ENCODE data around the gene ACP3. TPM values are rescaled to one million over a fixed set of nuclear protein-coding genes. Genes with fewer than 3 reads are reported as not detected.

The ACP3 gene
- total RNA-seq, 1 experiment from 2014 or later: 14.6 TPM

DNA sequence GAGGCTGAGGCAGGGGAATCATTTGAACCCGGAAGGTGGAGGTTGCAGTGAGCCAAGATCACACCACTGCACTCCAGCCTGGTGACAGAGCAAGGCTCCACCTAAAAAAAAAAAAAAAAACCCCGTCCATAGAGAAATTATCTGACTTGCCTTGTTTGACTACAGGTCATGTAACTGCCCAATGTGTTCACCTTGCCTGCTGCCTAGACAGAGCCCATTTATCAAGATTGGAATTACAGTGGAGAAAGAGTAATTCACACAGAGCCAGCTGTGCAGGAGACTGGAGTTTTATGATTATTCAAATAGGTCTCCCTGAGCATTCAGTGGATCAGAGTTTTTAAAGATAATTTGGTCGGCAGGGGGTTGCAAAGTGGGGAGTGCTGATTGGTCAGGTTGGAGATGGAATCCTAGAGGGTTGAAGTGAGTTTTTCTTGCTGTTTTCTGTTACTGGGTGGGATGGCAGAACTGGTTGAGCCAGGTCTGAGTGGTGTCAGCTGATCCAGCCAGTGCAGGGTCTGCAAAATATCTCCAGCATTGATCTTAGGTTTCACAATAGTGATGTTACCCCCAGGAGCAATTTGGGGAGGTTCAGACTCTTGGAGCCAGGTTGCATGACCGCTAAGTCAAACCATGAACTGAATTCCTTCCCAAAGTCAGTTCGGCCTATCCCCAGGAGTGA lies 40.8 kb upstream of the ACP3 start:
- BruUV-seq (replicated peaks): no TSS peak

DNA sequence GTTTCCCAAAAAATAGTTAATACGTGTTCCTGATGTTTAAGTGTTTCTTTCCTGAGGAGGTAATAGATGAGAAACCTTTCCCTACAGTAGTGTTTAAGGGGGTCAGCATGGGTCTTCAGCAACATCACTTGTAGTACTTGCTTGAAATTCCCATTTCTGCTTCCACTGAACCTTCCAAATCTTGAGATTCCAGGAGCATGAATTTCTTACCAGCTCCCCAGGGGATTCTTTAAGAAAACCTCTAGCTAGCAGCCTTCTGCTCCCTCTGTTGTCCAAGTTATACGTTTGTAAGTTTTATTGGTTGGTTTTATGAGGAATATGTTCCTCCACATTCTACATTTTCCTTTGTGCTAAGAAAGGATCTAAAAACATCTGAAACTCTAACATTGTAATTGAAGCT lies 38.2 kb upstream of the ACP3 start:
- CTCF ChIA-PET: no interaction called here
- no TSS peak for BruUV-seq (replicated peaks)
- H3K36me3 ChIP-seq (ENCODE audit: insufficient read depth, low read length, poor library complexity, severe bottlenecking): no peaks in the 10 kb centered on the region
- H3K27ac ChIP-seq (ENCODE audit: low read depth, low read length, poor library complexity, severe bottlenecking): no peak overlapping the region
- intact Hi-C loops (cut with micrococcal nuclease; ENCODE audit: unreplicated experiment): no loop called here
- POLR2A ChIA-PET (ENCODE audit: low non-redundant PET): no interaction called here
- no peak for DNase-seq (ENCODE audit: low spot score)
- no peaks in the 10 kb centered on the region for H3K4me1 ChIP-seq (ENCODE audit: insufficient read depth, low read length, poor library complexity, severe bottlenecking)
- H3K27me3 ChIP-seq (replicated peaks; ENCODE audit: insufficient read depth, low read depth, low read length, poor library complexity): no peaks in the 10 kb centered on the region
- no peak for TF ChIP-seq EZH2 (IDR thresholded peaks at IDR 0.05; ENCODE audit: borderline replicate concordance, low read depth, low read length, poor library complexity, severe bottlenecking)
- TF ChIP-seq, protein P1, sequence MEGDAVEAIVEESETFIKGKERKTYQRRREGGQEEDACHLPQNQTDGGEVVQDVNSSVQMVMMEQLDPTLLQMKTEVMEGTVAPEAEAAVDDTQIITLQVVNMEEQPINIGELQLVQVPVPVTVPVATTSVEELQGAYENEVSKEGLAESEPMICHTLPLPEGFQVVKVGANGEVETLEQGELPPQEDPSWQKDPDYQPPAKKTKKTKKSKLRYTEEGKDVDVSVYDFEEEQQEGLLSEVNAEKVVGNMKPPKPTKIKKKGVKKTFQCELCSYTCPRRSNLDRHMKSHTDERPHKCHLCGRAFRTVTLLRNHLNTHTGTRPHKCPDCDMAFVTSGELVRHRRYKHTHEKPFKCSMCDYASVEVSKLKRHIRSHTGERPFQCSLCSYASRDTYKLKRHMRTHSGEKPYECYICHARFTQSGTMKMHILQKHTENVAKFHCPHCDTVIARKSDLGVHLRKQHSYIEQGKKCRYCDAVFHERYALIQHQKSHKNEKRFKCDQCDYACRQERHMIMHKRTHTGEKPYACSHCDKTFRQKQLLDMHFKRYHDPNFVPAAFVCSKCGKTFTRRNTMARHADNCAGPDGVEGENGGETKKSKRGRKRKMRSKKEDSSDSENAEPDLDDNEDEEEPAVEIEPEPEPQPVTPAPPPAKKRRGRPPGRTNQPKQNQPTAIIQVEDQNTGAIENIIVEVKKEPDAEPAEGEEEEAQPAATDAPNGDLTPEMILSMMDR (conservative IDR thresholded peaks at IDR 0.05; ENCODE audit: low read depth, low read length): no peak
- peaks cover 6% of the 10 kb centered on the region for H3K9me3 ChIP-seq (ENCODE audit: low read depth, low read length, poor library complexity, severe bottlenecking)
- H3K4me3 ChIP-seq (ENCODE audit: low read depth, low read length, poor library complexity, severe bottlenecking): no peak overlapping the region

More for the DNA sequence above, 40.8 kb upstream of the ACP3 start:
- POLR2A ChIA-PET (ENCODE audit: low non-redundant PET): no interaction called here
- Histone ChIP-seq H3K27me3 (replicated peaks; ENCODE audit: insufficient read depth, low read depth, low read length, poor library complexity) (no peaks in the 10 kb centered on the region), H3K9me3 (ENCODE audit: low read depth, low read length, poor library complexity, severe bottlenecking) (peaks cover 6% of the 10 kb centered on the region), H3K4me3 (ENCODE audit: low read depth, low read length, poor library complexity, severe bottlenecking) (no peak overlapping the region), H3K27ac (ENCODE audit: low read depth, low read length, poor library complexity, severe bottlenecking) (no peak overlapping the region), H3K4me1 (ENCODE audit: insufficient read depth, low read length, poor library complexity, severe bottlenecking) (no peaks in the 10 kb centered on the region), H3K36me3 (ENCODE audit: insufficient read depth, low read length, poor library complexity, severe bottlenecking) (no peaks in the 10 kb centered on the region)
- DNase-seq (ENCODE audit: low spot score): no peak
- CTCF ChIA-PET: no interaction called here
- TF ChIP-seq, protein P1 (conservative IDR thresholded peaks at IDR 0.05; ENCODE audit: low read depth, low read length): no peak
- TF ChIP-seq EZH2 (IDR thresholded peaks at IDR 0.05; ENCODE audit: borderline replicate concordance, low read depth, low read length, poor library complexity, severe bottlenecking): no peak
- intact Hi-C loops (cut with micrococcal nuclease; ENCODE audit: unreplicated experiment): no loop called here

DNA sequence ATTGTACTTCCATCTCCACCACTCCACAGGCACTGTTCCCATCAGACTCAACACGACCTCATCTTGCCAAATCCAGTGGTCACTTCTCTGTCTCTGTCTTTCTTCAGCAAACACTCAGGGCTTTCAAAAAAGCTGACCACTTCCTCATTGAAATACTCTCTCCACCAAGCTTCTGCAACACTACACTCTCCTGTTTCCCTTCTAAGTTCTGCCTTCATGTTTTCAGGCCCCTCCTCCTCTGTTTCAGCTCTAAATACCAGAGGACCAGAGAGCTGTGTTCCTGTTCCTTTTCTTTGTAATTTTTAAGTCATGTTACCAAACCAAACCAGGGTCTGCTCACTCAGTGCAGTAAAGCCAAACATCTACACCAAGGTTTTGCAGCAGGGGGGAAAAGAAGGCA lies 33.8 kb upstream of the ACP3 start:
- Histone ChIP-seq H3K27ac (ENCODE audit: low read depth, low read length, poor library complexity, severe bottlenecking) (no peak overlapping the region), H3K27me3 (replicated peaks; ENCODE audit: insufficient read depth, low read depth, low read length, poor library complexity) (no peaks in the 10 kb centered on the region), H3K9me3 (ENCODE audit: low read depth, low read length, poor library complexity, severe bottlenecking) (no peaks in the 10 kb centered on the region), H3K36me3 (ENCODE audit: insufficient read depth, low read length, poor library complexity, severe bottlenecking) (no peaks in the 10 kb centered on the region), H3K4me3 (ENCODE audit: low read depth, low read length, poor library complexity, severe bottlenecking) (no peak overlapping the region), H3K4me1 (ENCODE audit: insufficient read depth, low read length, poor library complexity, severe bottlenecking) (no peaks in the 10 kb centered on the region)
- ChIA-PET CTCF (no interaction called here), POLR2A (ENCODE audit: low non-redundant PET) (no interaction called here)
- no TSS peak for BruUV-seq (replicated peaks)
- DNase-seq (ENCODE audit: low spot score): no peak
- intact Hi-C loops (cut with micrococcal nuclease; ENCODE audit: unreplicated experiment): no loop called here
- TF ChIP-seq EZH2 (IDR thresholded peaks at IDR 0.05; ENCODE audit: borderline replicate concordance, low read depth, low read length, poor library complexity, severe bottlenecking): no peak
- TF ChIP-seq, protein P1 (conservative IDR thresholded peaks at IDR 0.05; ENCODE audit: low read depth, low read length): no peak
